Right lobe of liver (tissue), 4 donors: Measurements from ENCODE around the gene ERGIC3.
A peak's percentile ranks its signal among the peaks of the same experiment; 100 is the strongest.

Experiments used
- CTCF ChIP-seq, 4 donors: fragments of 200-600 bp in 3 of 4; fragments of 450-650 bp in 1 of 4; IDR thresholded peaks; one replicate each; pipeline versions ENCODE4 v1.5.1 to v1.8.0; 2016 to 2022; ENCODE audit warnings: antibody characterized with exemption in 4 of 4, mild to moderate bottlenecking in 2 of 4
- POLR2A ChIP-seq: fragments of 450-650 bp; IDR thresholded peaks from one replicate; pipeline ENCODE4 v1.6.1; 2017; ENCODE audit warnings: antibody characterized with exemption, mild to moderate bottlenecking
- donor health status: DM: no; HTN: no; CAD: no.
- donor health status: DM: no; HTN: no; CAD: no.
- donor health status: DM: no; HTN: yes; CAD: no.

GRCh38 chr20:35604449-35604747 lies 62.5 kb downstream of the ERGIC3 start:
- TF ChIP-seq CTCF (IDR thresholded peaks at IDR 0.05) (peak in 2 of 4 donors; percentile 15 to 18), POLR2A (no peak)
